Panc1 (cell line): ENCODE data around the gene MINDY4. TPM values are rescaled to one million over a fixed set of nuclear protein-coding genes. Genes with fewer than 3 reads are reported as not detected.

Experiments
- ATAC-seq: fragments of 200-7000 bp; cut with Tn5 transposase; 2 replicates; pipeline ENCODE4 v1.9.1; 2020; ENCODE audit warnings: mild to moderate bottlenecking, moderate library complexity
- BruUV-seq: library from RNA; stranded (reverse); fragments of 400-500 nt; replicated peaks from 2 replicates; lab custom pipeline; 2021; lab: Mats Ljungman, UMichigan
- CTCF ChIA-PET: fragments of 300-600 bp; sonication (Branson Sonifier 250); formaldehyde crosslinking; loops from one replicate; lab custom pipeline; 2022; ENCODE audit warnings: antibody characterized with exemption; lab: Charles Lee
- POLR2A ChIA-PET: fragments of 300-600 bp; sonication (Branson Sonifier 250); formaldehyde crosslinking; loops from one replicate; lab custom pipeline; 2022; ENCODE audit warnings: antibody characterized with exemption; lab: Charles Lee
- DNase-seq: peaks from one replicate; pipeline ENCODE4 v3.0.0-alpha.2; 2010; ENCODE audit warnings: low read depth, low spot score
- H3K27ac ChIP-seq: 2 replicates; pipeline ENCODE4 v1.5.1; 2011; ENCODE audit warnings: mild to moderate bottlenecking, low read length, inconsistent platforms
- H3K27me3 ChIP-seq: fragments of 200-500 bp; sonication (Bioruptor generic); 2 replicates; pipeline ENCODE4 v1.6.0; 2014; ENCODE audit warnings: low read length, inconsistent platforms; ENCODE audit not compliant: control insufficient read depth, insufficient read depth
- H3K36me3 ChIP-seq: fragments of 200-500 bp; sonication (Bioruptor generic); 2 replicates; pipeline ENCODE4 v1.5.1; 2014; ENCODE audit warnings: inconsistent platforms, mild to moderate bottlenecking, low read length, moderate library complexity; ENCODE audit not compliant: control insufficient read depth, insufficient read depth
- H3K4me1 ChIP-seq: 2 replicates; pipeline ENCODE4 v1.5.1; 2011; ENCODE audit warnings: inconsistent platforms, mild to moderate bottlenecking, low read length, moderate library complexity; ENCODE audit not compliant: control insufficient read depth, insufficient read depth
- H3K4me3 ChIP-seq, 2 experiments: 2 replicates each; pipeline ENCODE4 v1.5.1; 2011 to 2012; ENCODE audit warnings: low read depth in 2 of 2, low read length in 2 of 2, mild to moderate bottlenecking in 2 of 2, inconsistent platforms in 1 of 2, moderate library complexity in 1 of 2
- H3K9me3 ChIP-seq: fragments of 200-500 bp; sonication (Bioruptor generic); 2 replicates; pipeline ENCODE4 v1.5.1; 2014; ENCODE audit warnings: low read depth, mild to moderate bottlenecking, inconsistent platforms, low read length, moderate library complexity; ENCODE audit not compliant: control insufficient read depth, insufficient read depth
- POLR2AphosphoS5 ChIP-seq: IDR thresholded peaks from 2 replicates; pipeline ENCODE4 v1.6.1; 2012; ENCODE audit warnings: mild to moderate bottlenecking, low read depth, low read length, moderate library complexity
- SIN3A ChIP-seq: IDR thresholded peaks from 2 replicates; pipeline ENCODE4 v1.6.1; 2012; ENCODE audit warnings: low read depth, mild to moderate bottlenecking, low read length, moderate library complexity, borderline replicate concordance; ENCODE audit not compliant: insufficient read depth
- TCF7L2 ChIP-seq: IDR thresholded peaks from 2 replicates; pipeline ENCODE4 v1.6.1; 2011; ENCODE audit warnings: mild to moderate bottlenecking, low read depth, low read length, inconsistent platforms
- in situ Hi-C: cut with HindIII; loops from 2 replicates; pipeline ENCODE4 v1.10.0; 2016; ENCODE audit warnings: low sequenced_read_pairs, low pct_unique_long_range_greater_than_20kb
- intact Hi-C: fragments of 100-400 bp; cut with micrococcal nuclease; formaldehyde crosslinking; loops from one replicate; pipeline ENCODE4 v1.10.0; 2022; ENCODE audit not compliant: unreplicated experiment
- total RNA-seq: library from RNA; stranded (reverse); gene quantifications from one replicate; pipeline ENCODE4 v1.2.1, GENCODE V29; 2021; ENCODE audit not compliant: unreplicated experiment
- TF ChIP-seq, protein P1 (sequence below): fragments of 450-650 bp; IDR thresholded peaks from 2 replicates; pipeline ENCODE4 v1.5.1; 2017; ENCODE audit warnings: mild to moderate bottlenecking
- TF ChIP-seq, protein P2 (sequence below), 2 experiments: IDR thresholded peaks; 2 replicates each; pipeline ENCODE4 v1.6.1; 2011 to 2012; ENCODE audit warnings: low read depth in 2 of 2, control low read depth in 1 of 2, low read length in 1 of 2, mild to moderate bottlenecking in 1 of 2, moderate library complexity in 1 of 2; ENCODE audit not compliant: insufficient read depth in 1 of 2

MINDY4 gene
- total RNA-seq, 1 experiment from 2014 or later = 6.2 TPM

DNA sequence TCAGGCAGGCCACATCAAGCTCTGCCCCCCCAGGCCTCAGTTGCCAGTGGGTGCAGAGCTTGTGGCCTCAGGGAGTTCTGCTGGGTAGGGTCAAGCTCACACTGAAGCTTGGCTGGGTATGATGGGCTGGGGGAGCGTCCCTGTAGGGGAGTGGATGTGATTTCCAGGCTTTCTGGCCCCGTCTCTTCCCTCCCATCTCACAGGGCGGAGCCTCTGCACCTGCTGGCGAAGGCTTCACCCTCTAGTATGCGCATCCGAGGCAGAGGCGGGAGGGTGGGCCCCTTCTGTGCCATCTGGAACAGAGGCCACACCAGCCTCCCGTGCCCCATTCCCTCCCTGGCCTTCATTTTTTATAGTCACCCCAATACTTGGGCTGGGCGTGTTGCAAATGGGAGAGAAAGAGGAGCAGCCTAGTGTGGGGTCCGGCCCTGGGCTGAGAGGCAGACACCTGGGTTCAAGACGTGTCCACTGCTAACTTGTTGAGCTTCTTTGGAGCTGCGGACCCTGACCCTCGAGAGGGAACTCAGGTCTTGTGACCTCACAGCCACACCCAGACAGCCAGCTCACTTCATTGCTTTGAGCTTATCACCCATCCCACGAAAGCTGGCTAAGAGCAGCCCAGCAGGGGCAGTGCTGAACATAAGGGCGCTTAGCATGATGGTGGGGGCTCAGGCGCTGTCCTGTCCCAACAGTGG is 142.8 kb downstream of the MINDY4 start:
- no peaks in the 10 kb centered on the region for H3K36me3 ChIP-seq
- H3K27me3 ChIP-seq = no peaks in the 10 kb centered on the region
- TF ChIP-seq, protein P1, sequence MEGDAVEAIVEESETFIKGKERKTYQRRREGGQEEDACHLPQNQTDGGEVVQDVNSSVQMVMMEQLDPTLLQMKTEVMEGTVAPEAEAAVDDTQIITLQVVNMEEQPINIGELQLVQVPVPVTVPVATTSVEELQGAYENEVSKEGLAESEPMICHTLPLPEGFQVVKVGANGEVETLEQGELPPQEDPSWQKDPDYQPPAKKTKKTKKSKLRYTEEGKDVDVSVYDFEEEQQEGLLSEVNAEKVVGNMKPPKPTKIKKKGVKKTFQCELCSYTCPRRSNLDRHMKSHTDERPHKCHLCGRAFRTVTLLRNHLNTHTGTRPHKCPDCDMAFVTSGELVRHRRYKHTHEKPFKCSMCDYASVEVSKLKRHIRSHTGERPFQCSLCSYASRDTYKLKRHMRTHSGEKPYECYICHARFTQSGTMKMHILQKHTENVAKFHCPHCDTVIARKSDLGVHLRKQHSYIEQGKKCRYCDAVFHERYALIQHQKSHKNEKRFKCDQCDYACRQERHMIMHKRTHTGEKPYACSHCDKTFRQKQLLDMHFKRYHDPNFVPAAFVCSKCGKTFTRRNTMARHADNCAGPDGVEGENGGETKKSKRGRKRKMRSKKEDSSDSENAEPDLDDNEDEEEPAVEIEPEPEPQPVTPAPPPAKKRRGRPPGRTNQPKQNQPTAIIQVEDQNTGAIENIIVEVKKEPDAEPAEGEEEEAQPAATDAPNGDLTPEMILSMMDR = no peak
- TF ChIP-seq TCF7L2 (no peak), SIN3A (no peak), POLR2AphosphoS5 (no peak)
- TF ChIP-seq, protein P2, sequence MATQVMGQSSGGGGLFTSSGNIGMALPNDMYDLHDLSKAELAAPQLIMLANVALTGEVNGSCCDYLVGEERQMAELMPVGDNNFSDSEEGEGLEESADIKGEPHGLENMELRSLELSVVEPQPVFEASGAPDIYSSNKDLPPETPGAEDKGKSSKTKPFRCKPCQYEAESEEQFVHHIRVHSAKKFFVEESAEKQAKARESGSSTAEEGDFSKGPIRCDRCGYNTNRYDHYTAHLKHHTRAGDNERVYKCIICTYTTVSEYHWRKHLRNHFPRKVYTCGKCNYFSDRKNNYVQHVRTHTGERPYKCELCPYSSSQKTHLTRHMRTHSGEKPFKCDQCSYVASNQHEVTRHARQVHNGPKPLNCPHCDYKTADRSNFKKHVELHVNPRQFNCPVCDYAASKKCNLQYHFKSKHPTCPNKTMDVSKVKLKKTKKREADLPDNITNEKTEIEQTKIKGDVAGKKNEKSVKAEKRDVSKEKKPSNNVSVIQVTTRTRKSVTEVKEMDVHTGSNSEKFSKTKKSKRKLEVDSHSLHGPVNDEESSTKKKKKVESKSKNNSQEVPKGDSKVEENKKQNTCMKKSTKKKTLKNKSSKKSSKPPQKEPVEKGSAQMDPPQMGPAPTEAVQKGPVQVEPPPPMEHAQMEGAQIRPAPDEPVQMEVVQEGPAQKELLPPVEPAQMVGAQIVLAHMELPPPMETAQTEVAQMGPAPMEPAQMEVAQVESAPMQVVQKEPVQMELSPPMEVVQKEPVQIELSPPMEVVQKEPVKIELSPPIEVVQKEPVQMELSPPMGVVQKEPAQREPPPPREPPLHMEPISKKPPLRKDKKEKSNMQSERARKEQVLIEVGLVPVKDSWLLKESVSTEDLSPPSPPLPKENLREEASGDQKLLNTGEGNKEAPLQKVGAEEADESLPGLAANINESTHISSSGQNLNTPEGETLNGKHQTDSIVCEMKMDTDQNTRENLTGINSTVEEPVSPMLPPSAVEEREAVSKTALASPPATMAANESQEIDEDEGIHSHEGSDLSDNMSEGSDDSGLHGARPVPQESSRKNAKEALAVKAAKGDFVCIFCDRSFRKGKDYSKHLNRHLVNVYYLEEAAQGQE (IDR thresholded peaks at IDR 0.05; ENCODE audit: insufficient read depth in 1 of 2, low read depth in 2 of 2, low read length in 1 of 2) = no peak
- POLR2A ChIA-PET = no interaction called here
- BruUV-seq = no TSS peak
- H3K4me3 ChIP-seq = no peak overlapping the region
- in situ Hi-C loops = no loop called here
- no peaks in the 10 kb centered on the region for H3K9me3 ChIP-seq
- no peak overlapping the region for H3K27ac ChIP-seq
- DNase-seq (no peak), ATAC-seq (no peak)
- no peaks in the 10 kb centered on the region for H3K4me1 ChIP-seq
- intact Hi-C loops = no loop called here
- CTCF ChIA-PET = interaction anchor here (0.6 kb wide), 1 partner anchor 25 kb away, joined by 3 read pairs; no protein-coding TSS in a partner anchor

DNA sequence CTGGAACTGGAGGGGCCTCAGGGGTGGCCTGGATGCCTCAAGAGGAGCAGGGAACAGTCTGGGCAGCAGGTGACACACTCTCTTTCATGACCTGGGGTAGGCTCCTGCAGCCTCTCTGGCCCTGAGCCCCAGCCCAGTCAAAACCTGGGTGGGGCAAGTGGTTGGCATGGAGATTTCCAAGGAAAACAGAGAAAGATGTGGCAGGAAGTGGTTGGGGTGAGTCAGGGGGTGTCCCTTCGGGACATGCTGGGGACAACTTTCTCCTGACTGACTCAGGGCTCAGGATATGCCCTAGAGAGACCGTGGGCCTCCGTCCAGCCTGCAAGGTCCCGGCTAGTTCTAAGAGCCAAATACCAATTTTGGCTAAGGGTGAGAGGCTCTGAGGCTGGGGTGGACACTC is 143.4 kb downstream of the MINDY4 start:
- DNase-seq (peak; percentile 10), ATAC-seq (peak; percentile 33; the same call in 1 of the 2 replicates)
- H3K36me3 ChIP-seq = no peaks in the 10 kb centered on the region
- intact Hi-C loops (no loop called here), in situ Hi-C loops (no loop called here)
- no peak overlapping the region for H3K27ac ChIP-seq
- ChIA-PET CTCF (interaction anchor here (0.6 kb wide), 1 partner anchor 24 kb away, joined by 3 read pairs; no protein-coding TSS in a partner anchor), POLR2A (no interaction called here)
- H3K9me3 ChIP-seq = no peaks in the 10 kb centered on the region
- no TSS peak for BruUV-seq
- TF ChIP-seq SIN3A (no peak), POLR2AphosphoS5 (no peak), TCF7L2 (no peak)
- TF ChIP-seq, protein P1 = no peak
- TF ChIP-seq, protein P2 (IDR thresholded peaks at IDR 0.05; ENCODE audit: insufficient read depth in 1 of 2, low read depth in 2 of 2, low read length in 1 of 2) = no peak
- H3K4me1 ChIP-seq = no peaks in the 10 kb centered on the region
- no peaks in the 10 kb centered on the region for H3K27me3 ChIP-seq
- no peak overlapping the region for H3K4me3 ChIP-seq
